Prostate gland (tissue), 2 donors: ENCODE measurements around the gene SHANK3.

Source experiments
- POLR2A ChIP-seq: fragments of 450-650 bp; IDR thresholded peaks from one replicate; pipeline ENCODE4 v1.6.1; 2016; ENCODE audit warnings: antibody characterized with exemption, mild to moderate bottlenecking
- POLR2AphosphoS5 ChIP-seq: sonication (generic); formaldehyde crosslinking; IDR thresholded peaks from one replicate; pipeline ENCODE4 v1.6.1; 2017; ENCODE audit warnings: antibody characterized with exemption
- TF ChIP-seq, protein P1 (sequence below), 4 experiments: fragments of 200-600 bp in 2 of 4; fragments of 450-650 bp in 2 of 4; sonication (generic) in 2 of 4; IDR thresholded peaks; 1 replicate in 3 of 4; 2 replicates in 1 of 4; pipeline ENCODE4 v1.5.1; 2016 to 2019; ENCODE audit warnings: antibody characterized with exemption in 4 of 4, mild to moderate bottlenecking in 2 of 4, moderate library complexity in 2 of 4

- TF ChIP-seq, protein P1, sequence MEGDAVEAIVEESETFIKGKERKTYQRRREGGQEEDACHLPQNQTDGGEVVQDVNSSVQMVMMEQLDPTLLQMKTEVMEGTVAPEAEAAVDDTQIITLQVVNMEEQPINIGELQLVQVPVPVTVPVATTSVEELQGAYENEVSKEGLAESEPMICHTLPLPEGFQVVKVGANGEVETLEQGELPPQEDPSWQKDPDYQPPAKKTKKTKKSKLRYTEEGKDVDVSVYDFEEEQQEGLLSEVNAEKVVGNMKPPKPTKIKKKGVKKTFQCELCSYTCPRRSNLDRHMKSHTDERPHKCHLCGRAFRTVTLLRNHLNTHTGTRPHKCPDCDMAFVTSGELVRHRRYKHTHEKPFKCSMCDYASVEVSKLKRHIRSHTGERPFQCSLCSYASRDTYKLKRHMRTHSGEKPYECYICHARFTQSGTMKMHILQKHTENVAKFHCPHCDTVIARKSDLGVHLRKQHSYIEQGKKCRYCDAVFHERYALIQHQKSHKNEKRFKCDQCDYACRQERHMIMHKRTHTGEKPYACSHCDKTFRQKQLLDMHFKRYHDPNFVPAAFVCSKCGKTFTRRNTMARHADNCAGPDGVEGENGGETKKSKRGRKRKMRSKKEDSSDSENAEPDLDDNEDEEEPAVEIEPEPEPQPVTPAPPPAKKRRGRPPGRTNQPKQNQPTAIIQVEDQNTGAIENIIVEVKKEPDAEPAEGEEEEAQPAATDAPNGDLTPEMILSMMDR (IDR thresholded peaks at IDR 0.05): no peak
- no peak for TF ChIP-seq POLR2A
- no peak for TF ChIP-seq POLR2AphosphoS5
These were observed 10.7 kb downstream of the SHANK3 start for GRCh38 chr22:50683086-50683993.
